SIG-M5 treated with dmso at 0.1 percent for 504 hours (cell line): ENCODE measurements around the gene FCRLA.

Source experiments
- DNase-seq: peaks from one replicate; lab custom pipeline; 2025; ENCODE audit not compliant: unreplicated experiment; lab: John Stamatoyannopoulos, UW

Gene FCRLA

DNA sequence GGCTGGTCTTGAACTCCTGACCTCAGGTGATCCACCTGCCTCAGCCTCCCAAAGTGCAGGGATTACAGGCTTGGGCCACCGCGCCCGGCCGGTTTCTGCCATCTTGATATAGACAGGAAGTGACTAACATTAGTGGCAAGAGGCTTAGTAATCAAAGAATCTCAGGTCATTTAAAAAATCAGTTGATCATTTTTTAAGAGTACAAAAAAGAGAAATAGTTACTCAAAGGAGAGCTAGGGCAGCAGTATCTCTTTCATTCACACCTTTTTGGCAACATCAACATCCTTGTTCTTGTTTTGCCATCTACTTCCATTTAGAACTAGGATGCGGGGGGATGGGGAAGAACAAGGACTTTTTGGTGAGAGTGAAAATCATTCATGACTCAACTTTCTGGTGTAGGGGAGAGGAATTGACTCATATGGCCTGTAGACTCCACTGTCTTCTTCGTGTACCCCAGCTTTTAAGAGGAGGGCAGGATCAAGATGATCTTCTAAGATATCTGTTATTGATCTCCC is 23.1 kb downstream of the FCRLA start:
- DNase-seq = peak; percentile 80

DNA sequence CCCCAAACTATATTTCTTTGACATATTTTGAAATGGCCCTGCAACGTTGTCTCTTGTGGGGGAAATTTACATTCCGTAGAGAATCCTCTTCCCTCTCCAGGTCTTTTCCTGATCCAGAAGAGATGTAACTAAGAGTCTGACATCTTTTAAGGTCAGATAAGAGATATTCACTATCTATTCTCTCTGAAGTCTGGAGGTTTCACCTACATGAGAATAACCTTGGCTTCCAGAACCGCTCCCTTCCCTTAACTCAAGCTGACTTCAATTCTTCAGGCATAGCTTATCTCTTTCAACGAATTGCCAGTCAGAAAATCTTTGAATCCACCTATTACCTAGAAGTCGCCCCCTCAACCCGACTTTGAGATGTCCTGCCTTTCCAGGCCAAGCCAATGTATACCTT is 24.2 kb downstream of the FCRLA start:
- DNase-seq = no peak

DNA sequence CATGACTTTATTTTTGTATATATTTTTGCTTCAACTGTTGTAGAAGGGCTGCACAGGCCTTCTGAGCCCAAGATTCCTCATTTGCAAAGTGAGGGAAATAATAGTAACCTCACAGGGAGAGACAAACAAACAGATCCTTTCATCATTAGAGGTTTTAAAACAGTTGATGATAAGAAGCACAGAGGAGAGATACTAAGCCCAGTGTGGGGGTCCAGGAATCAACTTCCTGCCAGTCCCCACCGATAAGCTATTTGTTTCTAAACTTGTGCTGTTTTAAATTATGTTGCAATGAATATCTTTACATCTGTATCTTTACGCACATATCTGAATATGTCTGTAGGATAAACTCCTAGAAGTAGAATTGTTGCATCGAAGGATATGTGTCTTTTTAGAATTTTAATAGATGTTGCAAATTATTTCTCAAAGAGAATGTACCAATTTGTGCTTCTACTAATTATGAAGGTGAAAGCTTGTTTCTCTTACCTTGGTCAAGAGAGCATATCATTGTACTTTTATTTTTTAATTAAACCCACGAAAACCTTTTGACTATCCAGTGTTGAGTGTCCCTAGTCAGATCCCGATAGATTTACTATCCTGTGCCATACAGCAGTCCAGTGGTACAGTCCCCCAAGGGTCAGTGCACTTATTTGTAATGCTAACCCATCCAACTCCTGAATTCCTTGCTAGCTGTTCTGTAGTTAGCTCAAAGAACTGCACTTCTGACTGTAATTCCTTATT is 25.1 kb downstream of the FCRLA start:
- no peak for DNase-seq

DNA sequence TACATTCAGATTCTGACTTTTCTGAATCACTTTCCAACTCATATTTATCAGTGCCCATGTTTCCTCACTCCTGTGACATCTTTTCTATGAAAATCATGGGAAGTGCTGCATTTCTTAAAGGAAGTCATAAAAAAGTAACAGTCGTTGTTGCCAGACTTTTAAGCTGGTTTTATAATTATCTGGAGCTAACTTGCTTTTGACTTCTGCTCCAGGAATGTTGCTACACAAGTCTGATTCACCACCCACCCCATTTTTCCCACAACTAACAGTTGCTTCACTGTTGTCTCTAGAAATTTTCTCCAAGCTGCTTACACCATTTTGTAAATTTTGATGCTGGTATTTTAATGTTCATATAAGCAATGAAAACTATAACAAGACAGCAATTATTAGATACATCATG is 26.5 kb downstream of the FCRLA start:
- peak; percentile 89 for DNase-seq

DNA sequence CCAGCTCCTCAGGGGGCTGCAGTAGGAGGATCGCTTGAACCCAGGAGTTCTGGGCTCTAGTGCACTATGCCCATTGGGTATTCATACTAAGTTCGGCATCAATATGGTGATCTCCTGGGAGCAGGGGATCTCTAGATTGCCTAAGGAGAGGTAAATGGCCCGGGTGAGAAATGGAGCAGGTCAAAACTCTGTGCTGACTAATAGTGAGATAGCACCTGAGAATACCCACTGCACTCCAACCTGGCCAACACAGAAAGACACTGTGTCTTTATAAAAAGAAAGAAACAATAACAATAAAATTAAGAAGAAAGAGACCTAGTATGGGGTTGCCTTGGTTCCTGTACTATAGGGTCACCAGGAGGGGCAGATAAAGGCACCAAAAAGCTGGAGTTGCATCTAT is 28.8 kb downstream of the FCRLA start:
- DNase-seq = no peak

- no peak for DNase-seq
These were observed 29.4 kb downstream of the FCRLA start for GRCh38 chr1:161736335-161736969.

GRCh38 chr1:161737625-161738024 is 30.6 kb downstream of the FCRLA start:
- no peak for DNase-seq

- peak; percentile 94 for DNase-seq
These were observed 31.7 kb downstream of the FCRLA start for GRCh38 chr1:161738627-161739287.

- DNase-seq = peak; percentile 73
These were observed 33.0 kb downstream of the FCRLA start for GRCh38 chr1:161739865-161740566.

- DNase-seq = peak; percentile 60
These were observed 33.9 kb downstream of the FCRLA start for GRCh38 chr1:161740921-161741320.

DNA sequence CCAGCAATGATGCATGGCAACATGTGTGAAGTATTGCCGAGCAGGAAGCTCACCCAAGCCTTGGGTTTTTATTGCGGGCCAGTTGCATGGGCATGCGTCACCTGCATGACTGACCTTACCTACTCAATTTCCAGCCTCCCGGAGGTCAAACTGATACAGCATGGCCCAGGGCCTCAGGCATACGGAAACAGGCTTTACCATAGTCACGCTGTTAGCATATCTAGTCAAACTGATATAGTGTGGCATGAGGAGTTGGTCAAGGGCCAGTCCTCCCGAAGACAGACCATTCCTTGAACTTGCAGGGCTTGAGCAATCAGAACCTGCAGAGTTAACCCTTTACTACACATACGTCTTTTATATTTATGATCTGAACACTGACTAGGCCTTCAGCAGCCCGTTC is 36.2 kb downstream of the FCRLA start:
- DNase-seq = no peak

DNA sequence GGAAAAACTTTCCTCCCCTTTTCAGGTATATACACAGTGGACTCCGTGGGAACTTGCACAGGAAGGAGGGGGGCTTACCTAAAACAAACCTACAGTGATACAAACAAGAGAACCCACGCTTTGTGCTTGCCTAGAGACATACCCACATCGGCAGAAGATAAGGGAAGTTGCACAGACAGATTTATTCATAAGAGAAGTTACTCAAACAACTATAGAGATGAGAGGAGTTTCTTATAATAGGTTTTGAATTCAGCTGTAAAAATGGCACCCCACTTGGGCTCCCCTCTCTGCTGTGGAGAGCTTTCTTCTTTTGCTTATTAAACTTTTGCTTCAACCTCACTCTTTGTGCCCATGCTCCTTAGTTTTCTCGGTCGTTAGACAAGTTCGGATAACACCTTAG is 40.8 kb downstream of the FCRLA start:
- DNase-seq = peak; percentile 57

DNA sequence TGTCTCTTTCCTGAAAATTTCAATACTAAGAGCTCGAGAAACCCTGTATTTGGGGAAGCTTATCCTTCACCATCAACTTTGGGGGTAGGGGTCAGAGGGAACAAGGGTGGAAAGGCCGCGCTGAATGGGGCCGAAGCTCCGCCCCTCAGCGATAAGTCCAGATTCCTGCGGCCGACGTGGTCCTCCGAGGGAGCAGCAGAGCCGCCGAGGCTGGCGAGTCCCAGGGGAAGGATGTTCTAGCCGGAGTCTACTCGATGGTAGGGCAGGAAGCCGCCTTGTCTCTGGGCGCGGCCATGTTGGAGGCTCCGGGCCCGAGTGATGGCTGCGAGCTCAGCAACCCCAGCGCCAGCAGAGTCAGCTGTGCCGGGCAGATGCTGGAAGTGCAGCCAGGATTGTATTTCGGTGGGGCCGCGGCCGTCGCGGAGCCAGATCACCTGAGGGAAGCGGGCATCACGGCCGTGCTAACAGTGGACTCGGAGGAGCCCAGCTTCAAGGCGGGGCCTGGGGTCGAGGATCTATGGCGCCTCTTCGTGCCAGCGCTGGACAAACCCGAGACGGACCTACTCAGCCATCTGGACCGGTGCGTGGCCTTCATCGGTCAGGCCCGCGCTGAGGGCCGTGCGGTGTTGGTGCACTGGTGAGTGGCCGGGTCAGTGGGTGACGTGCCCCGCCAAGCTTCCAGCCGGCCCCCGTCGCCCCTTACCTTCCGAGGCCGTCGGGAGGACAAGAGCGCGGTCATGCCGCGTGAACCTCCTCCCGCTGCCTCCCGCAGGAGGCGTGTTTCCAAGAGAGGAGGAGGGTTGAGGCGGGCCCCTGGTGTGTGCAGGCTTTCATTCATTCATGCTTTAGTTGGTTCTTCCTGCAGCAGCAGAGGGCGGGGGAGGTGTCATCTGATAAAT is 42.7 kb downstream of the FCRLA start, which contains the start of gene DUSP12:
Gene DUSP12 (plus strand): TSS at position 278 of the 899 bp plus-strand sequence. CDS start 16 bp downstream, at position 294.
- peak; percentile 99 for DNase-seq

DNA sequence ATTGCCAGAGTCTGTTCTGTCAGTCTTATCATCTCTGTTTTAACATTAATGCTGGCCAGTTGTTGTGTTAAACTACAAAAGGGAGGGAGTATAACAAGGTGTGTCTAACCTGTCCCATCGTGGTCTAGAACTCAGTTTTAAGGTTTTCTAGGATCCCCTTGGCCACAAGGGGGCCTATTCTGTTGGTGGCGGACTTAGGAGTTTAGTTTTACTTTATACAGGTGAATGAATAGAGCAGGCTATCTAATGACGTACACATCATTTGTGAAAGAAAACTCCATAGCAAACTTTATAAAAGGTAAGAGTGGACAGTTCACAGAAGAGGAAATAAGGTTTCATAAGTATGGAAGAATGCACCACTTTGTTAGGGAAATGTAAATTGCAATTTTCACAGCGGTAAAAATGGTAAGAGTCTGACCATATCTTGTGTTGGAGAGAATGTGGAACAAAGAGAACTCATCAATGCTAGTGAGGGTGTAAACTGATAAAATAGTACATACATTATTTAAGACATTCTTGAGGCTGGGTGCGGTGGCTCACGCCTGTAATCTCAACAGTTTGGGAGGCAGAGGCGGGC is 56.6 kb downstream of the FCRLA start:
- peak; percentile 42 for DNase-seq
